ENCODE data around the gene EPYC. TPM values are rescaled to one million over a fixed set of nuclear protein-coding genes. Genes with fewer than 3 reads are reported as not detected.

EPYC gene
- total and polyA plus RNA-seq, 4 donors: not detected

DNA sequence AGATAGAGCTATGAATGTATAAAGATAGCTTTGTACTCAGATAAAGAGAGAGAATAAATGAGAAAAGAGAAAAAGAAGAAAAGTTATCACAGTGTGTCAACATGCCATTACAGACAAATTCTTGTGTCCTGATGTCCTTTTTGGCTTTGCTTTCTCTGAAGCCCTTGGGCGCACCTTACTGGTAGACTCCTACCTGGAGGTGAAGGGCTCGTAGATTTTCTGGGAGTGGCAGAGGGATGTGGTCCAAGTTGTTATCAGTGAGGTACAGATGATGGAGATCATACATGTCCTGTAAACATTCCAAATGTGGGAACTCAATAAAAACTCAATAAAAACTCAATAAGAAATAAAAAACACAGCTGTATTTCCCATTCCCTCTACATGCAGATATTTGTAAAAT, 34.9 kb downstream of the EPYC start:
- no peak for TF ChIP-seq TAF1 (conservative IDR thresholded peaks at IDR 0.05)
- TF ChIP-seq HNF4G (IDR thresholded peaks at IDR 0.05): no peak
- no peak for TF ChIP-seq YY1 (IDR thresholded peaks at IDR 0.05)
- TF ChIP-seq JUND (IDR thresholded peaks at IDR 0.05): no peak
- TF ChIP-seq, protein P1, sequence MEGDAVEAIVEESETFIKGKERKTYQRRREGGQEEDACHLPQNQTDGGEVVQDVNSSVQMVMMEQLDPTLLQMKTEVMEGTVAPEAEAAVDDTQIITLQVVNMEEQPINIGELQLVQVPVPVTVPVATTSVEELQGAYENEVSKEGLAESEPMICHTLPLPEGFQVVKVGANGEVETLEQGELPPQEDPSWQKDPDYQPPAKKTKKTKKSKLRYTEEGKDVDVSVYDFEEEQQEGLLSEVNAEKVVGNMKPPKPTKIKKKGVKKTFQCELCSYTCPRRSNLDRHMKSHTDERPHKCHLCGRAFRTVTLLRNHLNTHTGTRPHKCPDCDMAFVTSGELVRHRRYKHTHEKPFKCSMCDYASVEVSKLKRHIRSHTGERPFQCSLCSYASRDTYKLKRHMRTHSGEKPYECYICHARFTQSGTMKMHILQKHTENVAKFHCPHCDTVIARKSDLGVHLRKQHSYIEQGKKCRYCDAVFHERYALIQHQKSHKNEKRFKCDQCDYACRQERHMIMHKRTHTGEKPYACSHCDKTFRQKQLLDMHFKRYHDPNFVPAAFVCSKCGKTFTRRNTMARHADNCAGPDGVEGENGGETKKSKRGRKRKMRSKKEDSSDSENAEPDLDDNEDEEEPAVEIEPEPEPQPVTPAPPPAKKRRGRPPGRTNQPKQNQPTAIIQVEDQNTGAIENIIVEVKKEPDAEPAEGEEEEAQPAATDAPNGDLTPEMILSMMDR (IDR thresholded peaks at IDR 0.05; ENCODE audit: low read depth, low read length, missing input control): no peak
- no peak for TF ChIP-seq NR2F2 (IDR thresholded peaks at IDR 0.05)
- no peak for TF ChIP-seq SP1 (IDR thresholded peaks at IDR 0.05)
- no peak for TF ChIP-seq RXRA (IDR thresholded peaks at IDR 0.05)
- no peak for TF ChIP-seq EGR1 (IDR thresholded peaks at IDR 0.05; ENCODE audit: low read depth in 2 of 2)
- TF ChIP-seq, protein P2, sequence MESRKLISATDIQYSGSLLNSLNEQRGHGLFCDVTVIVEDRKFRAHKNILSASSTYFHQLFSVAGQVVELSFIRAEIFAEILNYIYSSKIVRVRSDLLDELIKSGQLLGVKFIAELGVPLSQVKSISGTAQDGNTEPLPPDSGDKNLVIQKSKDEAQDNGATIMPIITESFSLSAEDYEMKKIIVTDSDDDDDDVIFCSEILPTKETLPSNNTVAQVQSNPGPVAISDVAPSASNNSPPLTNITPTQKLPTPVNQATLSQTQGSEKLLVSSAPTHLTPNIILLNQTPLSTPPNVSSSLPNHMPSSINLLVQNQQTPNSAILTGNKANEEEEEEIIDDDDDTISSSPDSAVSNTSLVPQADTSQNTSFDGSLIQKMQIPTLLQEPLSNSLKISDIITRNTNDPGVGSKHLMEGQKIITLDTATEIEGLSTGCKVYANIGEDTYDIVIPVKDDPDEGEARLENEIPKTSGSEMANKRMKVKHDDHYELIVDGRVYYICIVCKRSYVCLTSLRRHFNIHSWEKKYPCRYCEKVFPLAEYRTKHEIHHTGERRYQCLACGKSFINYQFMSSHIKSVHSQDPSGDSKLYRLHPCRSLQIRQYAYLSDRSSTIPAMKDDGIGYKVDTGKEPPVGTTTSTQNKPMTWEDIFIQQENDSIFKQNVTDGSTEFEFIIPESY (IDR thresholded peaks at IDR 0.05): no peak
- TF ChIP-seq RAD21 (IDR thresholded peaks at IDR 0.05): no peak
- no peak for TF ChIP-seq FOXA2 (IDR thresholded peaks at IDR 0.05)
- TF ChIP-seq HNF4A (conservative IDR thresholded peaks at IDR 0.05): no peak
- DNase-seq (ENCODE audit: low spot score): no peak
- H3K27me3 ChIP-seq (ENCODE audit: control insufficient read depth in 4 of 4, insufficient read depth in 4 of 4, low read length in 3 of 4): no peaks in the 10 kb centered on the region
- H3K27ac ChIP-seq (ENCODE audit: low read depth in 1 of 2, low read length in 2 of 2): no peak overlapping the region
- no peak overlapping the region for H3K9ac ChIP-seq (ENCODE audit: low read depth in 1 of 2, low read length in 2 of 2)
- no peak overlapping the region for H3K4me3 ChIP-seq (ENCODE audit: low read depth in 1 of 3, low read length in 3 of 3)
- H3K9me3 ChIP-seq (ENCODE audit: control insufficient read depth in 4 of 4, low read length in 3 of 4): no peaks in the 10 kb centered on the region
- 92% methylated on average over 2 of the region's 2 CpGs for WGBS
- H3K4me1 ChIP-seq (ENCODE audit: control insufficient read depth in 4 of 4, insufficient read depth in 4 of 4, low read length in 3 of 4): no peaks in the 10 kb centered on the region
- no peaks in the 10 kb centered on the region for H3K36me3 ChIP-seq (ENCODE audit: control insufficient read depth in 4 of 4, insufficient read depth in 3 of 4, low read depth in 1 of 4, low read length in 3 of 4)

DNA sequence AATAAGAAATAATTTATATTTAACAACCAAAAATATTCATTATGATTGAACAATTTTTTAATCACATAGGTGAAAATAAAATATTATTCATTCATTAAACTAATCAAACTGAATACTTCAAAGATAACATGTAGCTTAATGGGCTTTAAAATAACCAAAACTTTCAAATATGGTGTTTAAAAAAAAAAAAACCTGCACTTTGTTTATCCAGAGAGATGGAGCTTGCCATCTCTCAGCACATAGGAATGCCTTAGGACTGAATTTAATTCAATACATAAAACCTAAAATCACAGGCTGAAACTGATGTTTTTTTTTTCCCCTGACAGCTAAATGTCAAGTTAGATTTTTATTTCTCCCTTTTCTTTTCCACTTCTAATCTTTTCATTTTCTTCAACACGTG, 35.4 kb downstream of the EPYC start:
- Histone ChIP-seq H3K9me3 (ENCODE audit: control insufficient read depth in 4 of 4, low read length in 3 of 4) (no peaks in the 10 kb centered on the region), H3K4me3 (ENCODE audit: low read depth in 1 of 3, low read length in 3 of 3) (no peak overlapping the region), H3K27me3 (ENCODE audit: control insufficient read depth in 4 of 4, insufficient read depth in 4 of 4, low read length in 3 of 4) (no peaks in the 10 kb centered on the region), H3K4me1 (ENCODE audit: control insufficient read depth in 4 of 4, insufficient read depth in 4 of 4, low read length in 3 of 4) (no peaks in the 10 kb centered on the region), H3K27ac (ENCODE audit: low read depth in 1 of 2, low read length in 2 of 2) (no peak overlapping the region), H3K36me3 (ENCODE audit: control insufficient read depth in 4 of 4, insufficient read depth in 3 of 4, low read depth in 1 of 4, low read length in 3 of 4) (no peaks in the 10 kb centered on the region), H3K9ac (ENCODE audit: low read depth in 1 of 2, low read length in 2 of 2) (no peak overlapping the region)
- TF ChIP-seq RAD21 (IDR thresholded peaks at IDR 0.05): no peak
- no peak for TF ChIP-seq NR2F2 (IDR thresholded peaks at IDR 0.05)
- TF ChIP-seq, protein P3, sequence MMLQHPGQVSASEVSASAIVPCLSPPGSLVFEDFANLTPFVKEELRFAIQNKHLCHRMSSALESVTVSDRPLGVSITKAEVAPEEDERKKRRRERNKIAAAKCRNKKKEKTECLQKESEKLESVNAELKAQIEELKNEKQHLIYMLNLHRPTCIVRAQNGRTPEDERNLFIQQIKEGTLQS (IDR thresholded peaks at IDR 0.05): no peak
- TF ChIP-seq, protein P4, sequence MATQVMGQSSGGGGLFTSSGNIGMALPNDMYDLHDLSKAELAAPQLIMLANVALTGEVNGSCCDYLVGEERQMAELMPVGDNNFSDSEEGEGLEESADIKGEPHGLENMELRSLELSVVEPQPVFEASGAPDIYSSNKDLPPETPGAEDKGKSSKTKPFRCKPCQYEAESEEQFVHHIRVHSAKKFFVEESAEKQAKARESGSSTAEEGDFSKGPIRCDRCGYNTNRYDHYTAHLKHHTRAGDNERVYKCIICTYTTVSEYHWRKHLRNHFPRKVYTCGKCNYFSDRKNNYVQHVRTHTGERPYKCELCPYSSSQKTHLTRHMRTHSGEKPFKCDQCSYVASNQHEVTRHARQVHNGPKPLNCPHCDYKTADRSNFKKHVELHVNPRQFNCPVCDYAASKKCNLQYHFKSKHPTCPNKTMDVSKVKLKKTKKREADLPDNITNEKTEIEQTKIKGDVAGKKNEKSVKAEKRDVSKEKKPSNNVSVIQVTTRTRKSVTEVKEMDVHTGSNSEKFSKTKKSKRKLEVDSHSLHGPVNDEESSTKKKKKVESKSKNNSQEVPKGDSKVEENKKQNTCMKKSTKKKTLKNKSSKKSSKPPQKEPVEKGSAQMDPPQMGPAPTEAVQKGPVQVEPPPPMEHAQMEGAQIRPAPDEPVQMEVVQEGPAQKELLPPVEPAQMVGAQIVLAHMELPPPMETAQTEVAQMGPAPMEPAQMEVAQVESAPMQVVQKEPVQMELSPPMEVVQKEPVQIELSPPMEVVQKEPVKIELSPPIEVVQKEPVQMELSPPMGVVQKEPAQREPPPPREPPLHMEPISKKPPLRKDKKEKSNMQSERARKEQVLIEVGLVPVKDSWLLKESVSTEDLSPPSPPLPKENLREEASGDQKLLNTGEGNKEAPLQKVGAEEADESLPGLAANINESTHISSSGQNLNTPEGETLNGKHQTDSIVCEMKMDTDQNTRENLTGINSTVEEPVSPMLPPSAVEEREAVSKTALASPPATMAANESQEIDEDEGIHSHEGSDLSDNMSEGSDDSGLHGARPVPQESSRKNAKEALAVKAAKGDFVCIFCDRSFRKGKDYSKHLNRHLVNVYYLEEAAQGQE (IDR thresholded peaks at IDR 0.05): no peak
- TF ChIP-seq SP1 (IDR thresholded peaks at IDR 0.05): no peak
- TF ChIP-seq, protein P2 (IDR thresholded peaks at IDR 0.05): no peak
- TF ChIP-seq RXRA (IDR thresholded peaks at IDR 0.05): no peak
- TF ChIP-seq YY1 (IDR thresholded peaks at IDR 0.05): no peak
- TF ChIP-seq EGR1 (IDR thresholded peaks at IDR 0.05; ENCODE audit: low read depth in 2 of 2): no peak
- no peak for TF ChIP-seq FOXA2 (IDR thresholded peaks at IDR 0.05)
- TF ChIP-seq TAF1 (conservative IDR thresholded peaks at IDR 0.05): no peak
- TF ChIP-seq GABPA (IDR thresholded peaks at IDR 0.05 in 1 of 2, conservative IDR thresholded peaks at IDR 0.05 in 1 of 2): no peak
- TF ChIP-seq, protein P5, sequence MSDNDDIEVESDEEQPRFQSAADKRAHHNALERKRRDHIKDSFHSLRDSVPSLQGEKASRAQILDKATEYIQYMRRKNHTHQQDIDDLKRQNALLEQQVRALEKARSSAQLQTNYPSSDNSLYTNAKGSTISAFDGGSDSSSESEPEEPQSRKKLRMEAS (IDR thresholded peaks at IDR 0.05): no peak
- no peak for TF ChIP-seq HNF4A (conservative IDR thresholded peaks at IDR 0.05)
- TF ChIP-seq, protein P1 (IDR thresholded peaks at IDR 0.05; ENCODE audit: low read depth, low read length, missing input control): no peak
- no peak for TF ChIP-seq FOXA1 (IDR thresholded peaks at IDR 0.05)
- TF ChIP-seq JUND (IDR thresholded peaks at IDR 0.05): no peak
- no peak for TF ChIP-seq HNF4G (IDR thresholded peaks at IDR 0.05)
- no peak for DNase-seq (ENCODE audit: low spot score)
- WGBS: 24% methylated on average over 1 of the region's 1 CpG

Measured in liver (tissue), 9 donors.